Hematopoietic multipotent progenitor cell treated with erythropoietin and hydrocortisone succinate and interleukin-3 and kit ligand, for 8 days (in vitro differentiated cells): ENCODE data around the gene UBAC2.
A peak's percentile ranks its signal among the peaks of the same experiment; 100 is the strongest.

Source experiments
- DNase-seq: peaks from one replicate; pipeline ENCODE4 v3.0.0-alpha.2; 2015

UBAC2 gene, protein sequence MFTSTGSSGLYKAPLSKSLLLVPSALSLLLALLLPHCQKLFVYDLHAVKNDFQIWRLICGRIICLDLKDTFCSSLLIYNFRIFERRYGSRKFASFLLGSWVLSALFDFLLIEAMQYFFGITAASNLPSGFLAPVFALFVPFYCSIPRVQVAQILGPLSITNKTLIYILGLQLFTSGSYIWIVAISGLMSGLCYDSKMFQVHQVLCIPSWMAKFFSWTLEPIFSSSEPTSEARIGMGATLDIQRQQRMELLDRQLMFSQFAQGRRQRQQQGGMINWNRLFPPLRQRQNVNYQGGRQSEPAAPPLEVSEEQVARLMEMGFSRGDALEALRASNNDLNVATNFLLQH

DNA sequence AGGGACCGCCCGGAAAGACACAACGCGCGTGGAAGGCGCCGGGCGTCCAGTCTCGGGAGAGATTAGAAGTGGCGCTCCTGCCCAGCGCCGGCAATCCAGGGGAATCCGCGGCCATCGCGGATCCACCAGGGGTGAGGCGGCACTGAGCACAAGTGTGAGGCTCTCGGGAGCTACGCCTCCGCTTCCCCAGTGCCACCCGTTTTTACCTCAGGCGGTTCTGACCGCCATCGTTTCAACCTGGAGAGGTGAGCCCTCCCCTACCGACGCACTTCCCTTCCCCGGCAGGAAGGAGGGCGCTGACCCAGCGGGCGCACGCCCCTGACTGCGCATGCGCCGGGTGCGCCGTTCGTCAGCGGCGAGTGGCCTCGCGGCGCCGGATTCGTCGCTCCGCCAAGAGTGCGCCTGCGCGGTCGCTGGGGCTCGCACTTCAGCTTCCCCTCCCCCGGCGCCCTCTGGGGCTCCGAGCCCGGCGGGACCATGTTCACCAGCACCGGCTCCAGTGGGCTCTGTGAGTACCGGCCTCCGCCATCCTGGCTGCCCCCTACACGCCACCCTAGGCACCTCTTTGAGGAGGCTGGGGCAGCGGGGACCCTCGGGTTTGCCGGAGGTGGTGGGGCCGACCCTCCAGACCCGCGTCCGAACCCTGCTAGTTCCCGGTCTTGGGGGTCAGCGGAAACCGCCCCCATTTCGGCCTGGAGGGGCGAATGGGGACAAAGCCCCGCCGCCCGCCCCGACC lies at the start of gene UBAC2:
TSS of gene UBAC2 (plus strand) at position 423 of the 736 bp plus-strand sequence. CDS start at position 478, 55 bp downstream.
- DNase-seq = peak; percentile 95

DNA sequence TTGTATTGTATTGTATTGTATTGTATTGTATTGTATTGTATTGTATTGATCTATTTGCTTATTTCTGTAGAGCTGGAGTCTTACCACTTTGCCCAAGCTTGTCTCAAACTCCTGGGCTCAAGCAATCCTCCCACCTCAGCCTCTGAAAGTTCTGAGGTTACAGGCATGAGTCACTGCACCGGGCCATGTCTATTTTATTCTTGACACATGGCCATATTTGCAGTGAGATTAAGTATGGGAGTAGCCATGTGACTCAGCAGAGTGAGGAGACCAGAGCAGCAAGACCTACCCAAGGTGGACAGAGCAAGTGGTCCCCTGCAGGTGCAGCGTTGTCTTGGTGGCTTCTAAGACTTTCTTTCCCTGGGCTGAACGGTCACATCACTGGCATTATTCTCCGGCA lies 49.1 kb upstream of the UBAC2 start:
- DNase-seq = peak; percentile 62

DNA sequence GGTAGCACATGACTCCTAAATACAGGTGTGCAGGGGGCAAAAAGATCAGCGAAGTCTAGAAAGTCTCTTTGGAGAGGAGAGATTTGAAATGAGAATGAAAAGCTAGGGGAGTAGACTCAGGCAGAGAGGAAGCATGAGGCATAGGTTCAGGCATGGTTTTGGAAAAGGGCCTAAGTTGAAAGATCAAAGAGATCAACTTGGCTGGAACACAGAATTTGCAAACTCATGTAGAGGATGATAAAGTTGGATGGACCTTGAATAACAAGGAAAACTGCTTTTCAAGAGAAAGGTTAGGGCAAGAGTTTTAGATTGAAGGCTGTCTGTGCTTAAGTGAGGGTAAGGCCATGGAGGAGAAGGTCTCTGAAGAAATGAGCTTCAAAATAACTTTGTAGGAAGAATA lies 47.4 kb upstream of the UBAC2 start:
- DNase-seq = no peak

DNA sequence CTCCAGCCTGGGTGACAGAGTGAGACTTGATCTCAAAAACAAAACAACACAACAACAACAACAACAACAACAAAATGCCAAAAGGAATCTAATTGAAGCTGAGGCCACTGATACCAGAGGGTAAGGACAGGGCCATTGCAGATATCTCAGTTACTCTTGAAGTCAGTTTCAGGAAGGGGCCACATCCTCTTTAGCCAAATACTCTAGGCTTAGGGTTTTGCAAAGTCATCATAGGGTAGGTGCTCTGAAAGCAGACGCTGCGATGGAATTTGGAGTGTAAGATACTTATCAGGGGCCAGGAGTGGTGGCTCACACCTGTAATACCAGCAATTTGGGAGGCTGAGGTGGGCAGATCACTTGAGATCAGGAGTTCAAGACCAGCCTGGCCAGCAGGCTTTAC lies 46.6 kb upstream of the UBAC2 start:
- DNase-seq = no peak

DNA sequence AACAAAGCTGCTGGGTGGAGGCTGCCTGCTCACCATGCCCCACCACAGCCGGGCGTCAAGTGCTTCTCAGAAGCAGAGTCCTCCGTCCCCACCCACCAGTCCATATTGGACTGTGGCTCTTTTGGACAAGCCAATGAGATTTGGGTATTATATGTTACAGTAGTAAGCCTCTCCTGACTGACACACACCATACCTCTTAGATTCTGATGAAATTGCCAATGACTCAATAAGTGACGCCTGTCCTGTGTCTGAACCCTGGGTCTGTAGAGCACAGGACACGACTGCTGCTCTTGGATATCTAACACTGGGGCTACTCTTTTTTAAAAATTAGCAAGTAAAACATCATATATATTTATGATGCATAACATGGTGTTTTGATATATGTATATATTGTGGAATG lies 44.8 kb upstream of the UBAC2 start:
- DNase-seq = no peak

DNA sequence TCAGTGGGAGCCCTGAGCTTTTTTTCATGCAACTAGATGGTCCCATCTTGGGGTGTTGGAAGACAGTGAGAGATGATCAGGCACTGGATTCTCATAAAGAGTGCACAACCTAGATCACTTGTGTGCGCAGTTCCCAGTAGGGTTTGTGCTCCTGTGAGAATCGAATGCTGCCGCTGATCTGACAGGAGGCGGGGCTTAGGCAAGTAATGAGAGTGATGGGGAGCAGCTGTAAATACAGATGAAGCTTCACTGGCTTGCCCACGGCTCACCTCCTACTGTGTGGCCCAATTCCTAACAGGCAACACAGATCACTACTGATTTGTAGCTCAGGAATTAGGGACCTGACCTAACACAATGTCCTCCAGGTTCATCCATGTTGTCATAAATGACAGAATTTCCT lies 43.6 kb upstream of the UBAC2 start:
- no peak for DNase-seq

DNA sequence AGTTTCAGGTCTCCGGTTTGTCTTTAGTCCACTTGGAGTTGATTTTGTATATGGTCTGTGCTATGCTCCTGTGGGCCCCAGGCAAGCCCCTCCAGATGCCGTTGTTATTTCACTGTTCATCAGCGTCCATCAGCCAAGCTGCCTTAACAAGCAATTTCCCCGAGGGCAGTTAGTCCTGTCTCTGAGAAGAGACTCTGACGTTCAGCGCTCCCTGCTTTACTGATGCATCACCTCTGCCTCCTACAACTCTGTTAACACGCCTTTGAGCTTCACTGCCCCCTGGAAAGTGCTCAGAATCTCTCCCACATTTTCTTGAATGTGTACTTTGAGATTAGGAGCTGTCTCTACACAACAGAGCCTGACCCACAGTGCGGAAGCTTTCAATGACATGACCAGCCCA lies 41.8 kb upstream of the UBAC2 start:
- DNase-seq = no peak

DNA sequence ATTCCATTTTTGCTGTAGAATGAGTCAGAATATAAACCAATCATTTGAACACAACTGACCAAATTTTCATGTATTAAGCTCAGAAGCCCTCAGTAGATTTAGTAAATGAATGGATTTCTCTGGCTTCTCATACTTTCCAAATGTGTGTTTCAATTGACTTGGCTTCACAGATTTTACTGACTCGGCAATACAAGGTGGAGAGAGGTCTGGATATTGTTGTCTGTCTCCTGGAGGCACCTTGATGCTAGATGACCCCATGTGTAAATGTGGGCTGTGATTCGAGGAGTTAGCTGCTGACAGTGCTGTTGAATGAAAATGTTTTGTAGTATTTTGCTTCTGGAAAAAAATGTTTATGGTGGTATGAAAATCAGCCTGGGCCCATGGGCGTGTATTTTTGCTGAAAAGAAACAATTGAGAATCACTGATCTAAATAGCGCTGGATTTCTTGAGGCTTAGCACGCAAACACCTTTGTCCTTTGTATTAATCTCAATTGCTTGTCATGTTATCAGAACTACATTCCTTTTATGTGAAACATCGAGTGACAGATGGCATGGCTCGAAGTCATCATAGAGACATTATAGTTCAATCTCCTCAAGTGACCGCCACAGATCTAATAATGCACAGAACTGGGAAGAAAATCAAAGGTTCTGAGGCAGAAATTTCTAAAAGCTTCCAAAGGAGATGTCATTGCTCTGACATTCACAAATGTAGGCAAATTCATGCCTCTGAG lies 41.2 kb upstream of the UBAC2 start:
- DNase-seq = no peak

DNA sequence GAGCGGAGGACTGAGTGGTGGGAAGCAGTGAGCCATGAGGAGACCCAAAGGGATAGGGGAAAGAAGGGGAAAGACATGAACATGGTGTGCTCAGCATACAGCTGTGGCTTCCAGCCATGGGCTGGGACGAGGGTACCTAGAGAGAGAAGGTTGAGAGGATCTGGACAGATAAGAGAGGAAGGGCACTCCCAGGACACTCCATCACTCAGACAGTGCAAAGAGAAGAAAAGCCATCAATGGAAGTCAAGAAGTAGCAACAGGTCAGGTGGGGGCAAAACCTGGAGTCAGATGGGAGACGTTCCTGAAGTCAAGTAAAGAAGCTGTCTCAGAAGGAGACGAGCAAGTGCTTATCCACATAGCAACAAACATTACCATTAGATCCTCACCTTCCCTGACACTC lies 40.2 kb upstream of the UBAC2 start:
- no peak for DNase-seq

DNA sequence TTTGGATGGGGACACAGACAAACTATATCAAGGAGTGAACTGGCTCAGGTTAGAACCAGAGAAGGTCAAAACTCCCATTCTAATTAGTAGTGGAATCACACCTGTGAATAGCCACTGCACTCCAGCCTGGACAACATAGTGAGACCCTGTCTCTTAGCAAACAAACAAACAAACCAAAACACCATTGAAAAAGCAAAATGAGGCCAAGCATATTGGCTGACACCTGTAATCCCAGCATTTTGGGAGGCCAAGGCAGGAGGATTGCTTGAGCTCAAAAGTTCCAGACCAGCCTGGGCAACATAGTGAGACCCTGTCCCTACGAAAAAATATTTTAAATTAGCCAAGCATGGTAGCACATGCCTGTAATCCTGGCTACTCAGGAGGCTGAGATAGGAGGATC lies 39.1 kb upstream of the UBAC2 start:
- DNase-seq = no peak

DNA sequence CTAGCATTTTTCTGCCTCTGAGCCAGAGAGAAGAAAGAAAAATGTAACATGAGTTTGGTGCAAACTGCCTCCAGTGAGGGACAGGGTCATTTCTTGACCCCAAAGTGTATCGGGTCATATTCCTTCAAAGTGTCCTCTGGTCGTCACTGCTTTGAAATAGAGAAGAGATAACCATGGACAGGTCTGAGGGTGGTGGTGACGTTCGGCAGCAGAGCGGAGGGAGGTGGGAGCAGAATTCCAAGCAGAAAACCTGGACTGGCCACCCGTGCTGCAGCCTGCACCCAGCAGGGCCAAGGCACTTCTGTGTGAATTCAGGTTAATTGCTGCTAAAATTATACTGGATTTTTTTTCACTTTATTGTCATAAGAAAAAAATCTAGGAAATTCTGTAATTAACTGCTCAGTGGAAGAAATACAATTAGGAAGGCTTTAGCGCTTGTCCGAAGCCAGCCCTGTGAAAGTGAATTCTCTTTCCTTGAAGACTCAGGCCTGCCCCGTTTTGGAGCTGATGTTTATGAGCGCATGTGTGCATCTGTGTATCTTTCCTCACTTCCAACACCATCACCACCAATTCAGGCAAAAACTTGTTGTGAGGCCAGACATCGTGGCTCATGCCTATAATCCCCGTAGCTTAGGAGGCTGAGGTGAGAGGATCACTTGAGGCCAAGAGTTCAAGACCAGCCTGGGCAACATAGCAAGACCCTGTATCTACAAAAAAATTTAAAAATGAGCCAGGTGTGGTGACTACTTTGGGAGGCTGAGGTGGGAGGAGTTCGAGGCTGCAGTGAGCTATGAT lies 37.9 kb upstream of the UBAC2 start:
- DNase-seq = no peak

DNA sequence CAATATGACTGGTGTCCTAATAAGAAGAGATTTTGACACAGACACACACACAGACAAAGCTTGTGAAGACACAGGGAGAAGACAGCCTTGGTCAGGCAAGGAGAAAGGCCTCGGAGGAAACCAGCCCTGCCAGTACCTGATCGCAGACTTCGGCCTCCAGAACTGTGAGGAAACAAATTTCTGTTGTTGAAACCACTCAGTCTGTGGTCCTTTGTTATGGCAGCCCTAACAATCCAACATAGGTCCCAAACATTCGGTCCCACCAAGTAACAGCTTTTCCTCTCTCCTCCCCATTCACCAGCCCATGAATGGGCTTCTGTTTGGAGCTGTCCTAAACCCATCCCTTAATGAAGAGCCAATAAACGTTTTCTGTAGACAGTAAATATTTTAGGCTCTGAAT lies 36.4 kb upstream of the UBAC2 start:
- no peak for DNase-seq

DNA sequence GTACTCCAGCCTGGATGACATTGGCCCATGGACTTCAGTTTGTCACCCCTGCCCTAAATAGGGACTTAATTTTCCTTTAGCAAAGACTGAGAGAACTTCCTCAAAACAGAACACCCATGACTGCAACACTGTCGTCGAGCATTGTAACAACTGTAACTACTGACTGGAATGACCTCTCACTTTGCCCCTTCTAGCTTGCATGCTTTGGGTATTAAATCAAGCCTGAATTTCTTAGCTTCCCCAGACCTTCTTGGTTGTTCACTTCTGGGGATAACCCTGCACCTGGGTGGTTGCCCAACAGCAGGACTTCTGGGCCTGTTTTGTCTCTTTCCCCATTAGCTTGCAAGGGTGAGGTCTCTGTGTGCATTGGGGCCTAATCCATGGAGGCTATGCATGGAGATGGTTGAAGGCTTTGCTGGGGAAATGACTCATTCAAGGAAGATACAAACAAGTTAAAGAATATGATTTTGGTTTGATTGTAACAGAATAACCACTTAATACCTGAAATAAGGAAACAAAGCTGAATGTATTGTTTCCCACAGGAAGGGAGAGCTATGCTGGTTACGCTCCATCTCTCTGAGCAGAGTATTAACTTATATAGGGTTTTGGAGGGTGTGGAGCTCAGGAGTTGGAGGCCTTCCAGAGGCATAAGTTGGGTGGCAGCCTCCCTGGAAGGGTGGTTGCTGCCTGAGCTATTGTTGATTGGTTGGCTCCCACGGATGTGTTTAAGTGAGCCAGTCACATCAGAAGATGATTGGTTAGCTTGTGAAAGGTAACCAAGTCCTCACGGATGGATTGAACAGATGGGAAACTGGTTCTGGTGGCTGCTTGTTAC lies 34.7 kb upstream of the UBAC2 start:
- DNase-seq = peak; percentile 39

DNA sequence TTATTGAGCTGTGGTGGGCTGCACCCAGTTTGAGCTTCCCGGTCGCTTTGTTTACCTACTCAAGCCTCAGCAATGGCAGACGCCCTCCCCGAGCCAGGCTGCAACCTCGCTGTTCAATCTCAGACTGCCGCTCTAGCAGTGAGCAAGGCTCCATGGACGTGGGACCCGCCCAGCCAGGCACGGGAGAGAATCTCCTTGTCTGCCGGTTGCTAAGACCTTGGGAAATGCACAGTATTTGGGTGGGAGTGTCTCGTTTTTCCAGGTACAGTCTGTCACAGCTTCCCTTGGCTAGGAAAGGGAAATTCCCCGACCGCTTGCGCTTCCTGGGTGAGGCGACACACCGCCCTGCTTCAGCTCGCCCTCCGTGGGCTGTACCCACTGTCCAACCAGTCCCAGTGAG lies 27.7 kb upstream of the UBAC2 start:
- no peak for DNase-seq

DNA sequence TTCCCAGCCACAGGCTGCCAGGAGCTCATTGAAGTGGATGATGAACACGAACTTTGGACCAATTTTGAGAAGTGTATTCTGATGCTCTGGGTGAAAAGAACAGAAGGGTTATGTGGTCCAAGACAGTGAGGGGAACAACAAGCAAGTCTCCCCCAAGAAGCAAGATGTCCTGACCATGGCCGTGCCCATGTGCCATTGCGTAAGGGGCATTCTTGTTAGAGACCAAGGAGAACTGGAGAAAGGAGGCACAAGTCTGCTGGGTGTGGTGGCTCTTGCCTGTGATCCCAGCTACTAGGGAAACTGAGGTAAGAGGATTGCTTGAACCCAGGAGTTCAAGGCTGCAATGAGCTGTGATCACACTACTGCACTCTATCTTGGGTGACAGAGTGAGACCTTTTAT lies 27.0 kb upstream of the UBAC2 start:
- no peak for DNase-seq

DNA sequence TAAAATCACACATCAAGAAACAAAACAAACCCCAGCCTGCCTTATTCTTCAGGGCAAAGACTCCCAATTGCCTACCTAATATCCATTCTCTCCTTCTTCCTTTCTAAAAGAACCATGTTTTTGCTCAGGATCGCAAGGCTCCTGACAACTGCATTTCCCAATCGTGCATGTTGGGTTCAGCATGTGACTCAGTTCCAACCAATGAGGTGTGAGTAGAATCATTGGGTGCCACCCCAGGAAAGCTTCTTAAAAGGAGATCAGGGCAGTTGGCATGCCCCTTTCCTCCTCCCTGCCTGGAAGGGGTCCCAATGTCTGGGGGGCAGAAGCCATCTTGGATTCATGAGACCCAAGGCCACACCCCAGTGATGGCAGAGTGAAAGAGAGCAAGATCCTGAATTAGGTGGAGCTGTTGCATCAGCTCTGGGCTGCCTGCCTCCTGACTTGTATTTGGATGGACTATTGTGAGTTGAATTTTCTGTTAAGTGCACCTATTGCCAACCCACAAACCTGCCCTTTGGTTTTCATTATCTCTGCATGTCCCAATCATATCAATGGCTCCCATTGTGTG lies 26.0 kb upstream of the UBAC2 start:
- DNase-seq = no peak

DNA sequence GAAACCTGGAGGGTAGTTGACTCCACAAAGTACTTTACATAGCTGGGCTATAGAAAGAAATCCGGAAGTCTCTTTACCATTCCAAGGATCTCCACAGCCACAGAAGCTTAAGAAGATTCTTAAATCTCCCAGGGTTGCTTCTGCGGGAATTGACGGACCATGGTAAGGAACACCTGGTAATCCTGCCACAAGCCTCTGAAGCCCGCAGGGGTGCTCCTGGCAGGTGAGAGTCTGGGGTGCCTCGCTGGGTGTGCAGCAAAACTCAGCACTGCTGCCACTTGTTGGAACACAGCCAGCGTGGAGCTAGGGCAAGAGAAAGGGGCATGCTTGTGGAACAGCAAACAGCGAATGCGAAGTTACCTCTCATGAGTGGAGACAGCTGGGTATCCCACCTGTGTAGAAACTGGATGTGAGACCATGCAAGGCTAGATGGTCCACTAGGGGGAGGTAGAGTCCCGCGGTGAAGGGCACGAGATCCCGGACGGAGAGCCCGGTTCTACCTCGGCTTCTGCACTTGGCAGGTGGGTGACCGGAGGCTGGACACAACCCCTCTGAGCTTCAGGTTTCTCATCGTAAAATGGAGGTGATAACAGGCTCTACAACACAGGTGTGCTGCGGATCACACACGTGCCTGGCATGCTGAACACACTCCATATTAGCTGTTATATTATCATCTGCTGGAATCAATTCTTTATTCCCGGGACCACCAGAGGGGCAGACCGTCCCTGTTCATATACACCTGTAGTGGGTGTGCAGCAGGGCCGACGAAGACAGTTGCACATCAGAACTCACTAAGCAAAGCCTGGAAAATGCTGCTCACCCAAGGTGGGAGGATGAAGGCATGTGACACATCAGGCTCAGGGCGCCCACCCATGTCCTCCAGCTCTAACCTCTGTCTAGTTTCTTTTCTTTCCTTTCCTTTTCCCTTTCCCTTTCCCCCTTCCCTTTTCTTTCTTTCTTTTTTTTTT lies 24.1 kb upstream of the UBAC2 start:
- DNase-seq = peak; percentile 74

DNA sequence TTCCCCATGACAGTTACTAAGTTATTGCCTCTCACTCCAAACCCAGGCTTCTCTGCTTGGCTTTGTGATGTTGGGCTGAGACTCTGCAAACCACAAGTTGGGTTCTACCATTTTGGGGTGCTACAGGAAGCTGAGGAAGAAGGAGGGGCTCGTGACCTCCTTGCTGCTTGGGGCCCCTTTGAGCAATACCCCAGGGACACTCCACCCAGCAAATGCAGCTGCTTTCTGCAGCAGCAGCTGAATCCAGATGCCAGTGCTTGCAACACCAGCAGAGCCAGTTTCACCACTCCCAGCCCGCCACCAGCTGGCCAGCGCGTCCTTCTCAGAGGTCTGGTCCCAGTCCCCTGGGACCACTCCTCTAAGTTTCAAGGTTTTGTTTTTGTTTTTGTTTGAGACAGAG lies 22.0 kb upstream of the UBAC2 start:
- DNase-seq = no peak

DNA sequence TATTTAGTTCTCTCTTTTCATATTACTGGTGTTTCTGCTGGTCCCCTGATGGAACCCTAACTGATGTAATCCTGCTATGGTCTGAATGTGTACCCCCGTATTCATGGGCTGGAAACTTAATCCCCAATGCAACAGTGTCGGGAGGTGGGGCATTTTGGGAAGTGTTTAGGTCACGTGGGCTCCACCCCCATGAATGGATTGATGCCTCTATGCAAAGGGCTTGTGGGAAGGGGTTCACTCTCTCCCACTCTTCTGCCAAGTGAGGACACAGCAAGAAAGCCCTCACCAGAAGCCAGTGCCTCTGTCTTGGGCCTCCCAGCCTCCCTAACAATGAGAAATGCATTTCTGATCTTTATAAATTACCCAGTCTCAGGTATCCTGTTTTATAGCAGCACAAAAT lies 21.2 kb upstream of the UBAC2 start:
- DNase-seq = no peak

DNA sequence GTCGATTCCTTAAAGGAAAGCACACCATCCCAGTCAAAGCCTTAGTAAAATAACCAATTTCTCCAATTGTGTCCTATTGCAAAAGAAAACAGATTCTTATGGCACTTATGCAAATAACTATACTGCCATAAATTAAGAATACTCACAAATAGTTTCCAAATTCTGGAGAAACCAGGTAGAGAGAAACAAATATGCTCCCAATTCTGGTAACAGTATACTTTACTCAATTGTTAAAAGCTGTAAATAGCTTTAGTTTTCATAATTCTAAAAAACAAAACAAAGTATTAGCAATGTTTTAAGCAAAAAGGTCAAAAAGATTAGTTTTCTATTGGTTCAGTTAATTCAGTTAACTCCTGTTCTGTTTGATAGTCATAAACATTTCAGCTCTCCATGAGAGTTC lies 18.2 kb upstream of the UBAC2 start:
- DNase-seq = peak; percentile 25

DNA sequence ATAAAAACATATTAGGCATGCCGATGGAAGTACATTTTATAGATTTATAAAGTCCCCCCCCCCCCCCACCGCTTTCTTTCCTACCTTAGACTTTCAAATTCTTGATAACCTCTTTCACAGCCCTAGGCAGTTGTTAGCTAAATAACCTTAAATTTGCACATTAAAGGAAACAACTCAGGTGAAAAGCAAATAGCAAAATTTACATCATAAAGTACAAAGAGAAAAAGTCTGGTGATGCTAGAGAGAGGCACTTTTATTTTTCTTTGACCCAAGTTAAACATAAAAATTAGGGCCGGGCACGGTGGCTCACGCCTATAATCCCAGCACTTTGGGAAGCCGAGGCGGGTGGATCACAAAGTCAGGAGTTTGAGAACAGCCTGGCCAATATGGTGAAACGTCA lies 15.0 kb upstream of the UBAC2 start:
- no peak for DNase-seq
